ENCODE results near the gene LEMD2. TPM values are rescaled to one million over a fixed set of nuclear protein-coding genes. Genes with fewer than 3 reads are reported as not detected.

The LEMD2 gene
- total and polyA plus RNA-seq, 2 of the 4 experiments (the other 2 are of a cell fraction): 26.5 to 43.6 TPM

DNA sequence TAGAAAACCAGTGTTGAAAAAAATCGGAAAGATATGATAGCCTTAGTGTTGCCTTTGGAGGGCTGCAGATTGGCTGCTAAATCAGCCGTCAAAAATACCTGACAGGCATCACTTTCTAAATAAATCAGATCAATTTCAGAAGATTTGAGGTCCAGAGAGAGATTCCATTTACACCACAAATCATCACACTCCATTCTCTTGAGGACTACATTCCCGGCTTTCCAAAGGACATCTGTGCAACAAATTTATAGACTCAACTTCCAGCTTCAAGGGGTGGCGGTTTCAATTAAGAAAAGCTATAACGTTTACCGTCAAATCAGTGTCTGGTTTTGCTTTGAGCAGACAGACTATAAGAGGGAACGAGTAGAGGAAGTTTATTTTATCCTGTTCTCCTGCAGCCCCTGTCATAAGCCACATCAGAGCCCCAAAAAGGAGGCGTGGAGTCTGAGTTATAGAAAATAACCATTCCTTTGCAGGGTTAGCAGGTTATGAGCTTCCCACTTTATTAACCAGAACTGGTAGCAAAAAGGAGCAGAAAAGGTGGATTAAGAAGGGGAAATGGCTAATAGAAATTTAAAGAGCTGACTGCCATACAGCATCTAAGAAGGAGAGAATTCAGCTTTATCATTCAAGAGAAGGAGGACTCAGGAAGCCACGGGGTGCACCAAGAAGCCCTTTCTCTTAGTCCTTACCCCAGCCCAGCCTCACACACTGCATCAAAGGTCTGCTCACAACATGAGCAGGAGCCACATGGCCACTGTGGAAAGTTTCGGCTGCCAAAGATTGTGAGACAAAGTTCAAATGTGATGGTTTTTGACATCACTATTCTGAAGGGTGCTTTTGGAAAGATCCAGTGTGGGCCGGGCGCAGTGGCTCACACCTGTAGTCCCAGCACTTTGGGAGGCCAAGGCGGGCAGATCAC is 64.6 kb downstream of the LEMD2 start:
- no peak for ATAC-seq (ENCODE audit: low read depth)
- Histone ChIP-seq H2BK120ac (ENCODE audit: low read depth, low read length) (no peak overlapping the region), H3K56ac (ENCODE audit: extremely low read depth, insufficient read depth, low read length) (no peak overlapping the region), H2AFZ (replicated peaks; ENCODE audit: low read length, poor library complexity) (no peak overlapping the region), H3K9ac (ENCODE audit: low read depth, low read length) (no peak overlapping the region), H3K23ac (ENCODE audit: low read depth, low read length) (no peak overlapping the region), H3K27ac (ENCODE audit: insufficient read depth, low read length) (no peak overlapping the region), H3K4me1 (ENCODE audit: control insufficient read depth, insufficient read depth, low read length) (no peaks in the 10 kb centered on the region), H3K18ac (ENCODE audit: low read depth, low read length) (no peak overlapping the region), H3K4ac (ENCODE audit: low read depth, low read length) (no peak overlapping the region), H2AK9ac (replicated peaks; ENCODE audit: low read depth, low read length, poor library complexity) (no peak overlapping the region), H3K4me3 (ENCODE audit: insufficient read depth, low read depth, low read length) (no peak overlapping the region), H3K4me2 (ENCODE audit: low read depth, low read length) (no peak overlapping the region), H3K14ac (replicated peaks; ENCODE audit: low read depth, low read length) (no peak overlapping the region), H4K8ac (ENCODE audit: low read depth in 2 of 2, low read length in 2 of 2) (no peak overlapping the region), H2BK15ac (ENCODE audit: low read depth, low read length) (no peak overlapping the region), H2BK20ac (ENCODE audit: low read depth, low read length) (no peak overlapping the region), H3K27me3 (ENCODE audit: control insufficient read depth, insufficient read depth, low read length) (peaks cover 52% of the 10 kb centered on the region), H2AK5ac (ENCODE audit: low read depth, low read length) (no peak overlapping the region), H2BK5ac (ENCODE audit: low read depth, low read length, poor library complexity, severe bottlenecking) (no peak overlapping the region), H4K5ac (ENCODE audit: low read depth, low read length) (no peak overlapping the region), H3K9me1 (ENCODE audit: insufficient read depth, low read length) (no peaks in the 10 kb centered on the region), H4K20me1 (ENCODE audit: insufficient read depth, low read length) (no peaks in the 10 kb centered on the region), H4K91ac (ENCODE audit: insufficient read depth, low read depth, low read length) (no peak overlapping the region), H3K9me3 (ENCODE audit: control insufficient read depth, insufficient read depth, low read length) (no peaks in the 10 kb centered on the region), H3K79me1 (ENCODE audit: low read depth in 1 of 2, low read length in 2 of 2) (no peaks in the 10 kb centered on the region), H3K36me3 (ENCODE audit: control insufficient read depth, insufficient read depth, low read length) (no peaks in the 10 kb centered on the region)
- CTCF ChIA-PET: interaction anchor here (0.6 to 1.4 kb wide), 3 partner anchors 9 to 637 kb away, joined by 3 to 4 read pairs (median 3); partner anchors contain the start of gene UQCC2
- dilution Hi-C loops (cut with HindIII; ENCODE audit: low sequenced_read_pairs, unreplicated experiment): no loop called here
- intact Hi-C loops (cut with micrococcal nuclease): no loop called here
- no peak for DNase-seq
- POLR2A ChIA-PET (ENCODE audit: unreplicated experiment): no interaction called here
- no TSS peak for BruUV-seq (replicated peaks)
- TF ChIP-seq CHD1 (IDR thresholded peaks at IDR 0.05; ENCODE audit: low read depth, low read length) (no peak), RCOR1 (IDR thresholded peaks at IDR 0.05; ENCODE audit: insufficient replicate concordance, low read length) (no peak), RAD21 (IDR thresholded peaks at IDR 0.05; ENCODE audit: low read length) (no peak), MAFK (IDR thresholded peaks at IDR 0.05; ENCODE audit: low read depth, low read length) (no peak), FOS (IDR thresholded peaks at IDR 0.05; ENCODE audit: low read depth, low read length) (no peak), MAZ (IDR thresholded peaks at IDR 0.05; ENCODE audit: borderline replicate concordance, low read depth, low read length) (no peak)
- TF ChIP-seq, protein P1, sequence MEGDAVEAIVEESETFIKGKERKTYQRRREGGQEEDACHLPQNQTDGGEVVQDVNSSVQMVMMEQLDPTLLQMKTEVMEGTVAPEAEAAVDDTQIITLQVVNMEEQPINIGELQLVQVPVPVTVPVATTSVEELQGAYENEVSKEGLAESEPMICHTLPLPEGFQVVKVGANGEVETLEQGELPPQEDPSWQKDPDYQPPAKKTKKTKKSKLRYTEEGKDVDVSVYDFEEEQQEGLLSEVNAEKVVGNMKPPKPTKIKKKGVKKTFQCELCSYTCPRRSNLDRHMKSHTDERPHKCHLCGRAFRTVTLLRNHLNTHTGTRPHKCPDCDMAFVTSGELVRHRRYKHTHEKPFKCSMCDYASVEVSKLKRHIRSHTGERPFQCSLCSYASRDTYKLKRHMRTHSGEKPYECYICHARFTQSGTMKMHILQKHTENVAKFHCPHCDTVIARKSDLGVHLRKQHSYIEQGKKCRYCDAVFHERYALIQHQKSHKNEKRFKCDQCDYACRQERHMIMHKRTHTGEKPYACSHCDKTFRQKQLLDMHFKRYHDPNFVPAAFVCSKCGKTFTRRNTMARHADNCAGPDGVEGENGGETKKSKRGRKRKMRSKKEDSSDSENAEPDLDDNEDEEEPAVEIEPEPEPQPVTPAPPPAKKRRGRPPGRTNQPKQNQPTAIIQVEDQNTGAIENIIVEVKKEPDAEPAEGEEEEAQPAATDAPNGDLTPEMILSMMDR (conservative IDR thresholded peaks at IDR 0.05; ENCODE audit: low read depth, low read length): no peak
- 87% methylated on average over 3 of the region's 13 CpGs; no CpG with 5 or more reads in 1 of the 2 experiments for WGBS, 2 experiments (ENCODE audit: extremely low coverage in 2 of 2, insufficient read length in 1 of 2)
- in situ Hi-C loops (cut with MboI; ENCODE audit: low sequenced_read_pairs): no loop called here
